ENCODE measurements around the gene NLE1. TPM values are rescaled to one million over a fixed set of nuclear protein-coding genes. Genes with fewer than 3 reads are reported as not detected.

Gene NLE1
- total RNA-seq, 4 donors from 2014 or later, result 9.9 to 19.3 (median 11.5) TPM

- Histone ChIP-seq H3K9me3 (no peaks in the 10 kb centered on the region), H3K4me3 (no peak overlapping the region), H3K27me3 (no peaks in the 10 kb centered on the region), H3K36me3 (peaks cover 0 to 76% of the 10 kb centered on the region in 2 donors), H3K27ac (no peak overlapping the region), H3K4me1 (no peaks in the 10 kb centered on the region)
- DNase-seq, result no peak
- in situ Hi-C loops (cut with MboI; ENCODE audit: low sequenced_read_pairs in 4 of 4) (loop anchor here in 2 of 4 donors (5.0 to 25.0 kb wide), 3 partner anchors 364 to 566 kb away; partner anchors contain the start of genes SLFN12L (in 2 of the 2) and RASL10B (in 1 of the 2)), intact Hi-C loops (cut with DNase I; ENCODE audit: low total_unique reads) (no loop called here)
- peak in 3 of 5 experiments; percentile 3 to 26 (median 19) for TF ChIP-seq CTCF (IDR thresholded peaks at IDR 0.05 in 4 of 5, conservative IDR thresholded peaks at IDR 0.05 in 1 of 5)
- no peak for TF ChIP-seq POLR2A (IDR thresholded peaks at IDR 0.05)
- ATAC-seq, result no peak
Measured at GRCh38 chr17:35170968-35171771, 29.1 kb upstream of the NLE1 start.

- Histone ChIP-seq H3K27ac (no peak overlapping the region), H3K27me3 (no peaks in the 10 kb centered on the region), H3K4me1 (no peaks in the 10 kb centered on the region), H3K36me3 (peaks cover 0 to 72% of the 10 kb centered on the region in 2 donors), H3K4me3 (no peak overlapping the region), H3K9me3 (no peaks in the 10 kb centered on the region)
- TF ChIP-seq POLR2A (IDR thresholded peaks at IDR 0.05), result no peak
- TF ChIP-seq CTCF (IDR thresholded peaks at IDR 0.05 in 4 of 5, conservative IDR thresholded peaks at IDR 0.05 in 1 of 5), result no peak
- in situ Hi-C loops (cut with MboI; ENCODE audit: low sequenced_read_pairs in 4 of 4) (loop anchor here in 3 of 4 donors (5.0 to 25.0 kb wide), 3 partner anchors 365 to 567 kb away; partner anchors contain the start of genes SLFN12L (in 3 of the 3) and RASL10B (in 1 of the 3)), intact Hi-C loops (cut with DNase I; ENCODE audit: low total_unique reads) (no loop called here)
- DNase-seq (no peak), ATAC-seq (no peak)
Measured at GRCh38 chr17:35169835-35170363, 27.8 kb upstream of the NLE1 start.

GRCh38 chr17:35167666-35168065 is 25.6 kb upstream of the NLE1 start:
- ATAC-seq, result peak in 1 of 2 donors; percentile 44
- no peaks in the 10 kb centered on the region for H3K27me3 ChIP-seq
- in situ Hi-C loops (cut with MboI; ENCODE audit: low sequenced_read_pairs in 4 of 4) (loop anchor here in 2 of 4 donors (5.0 to 25.0 kb wide), 2 partner anchors 370 to 570 kb away; partner anchors contain the start of genes RASL10B (in 1 of the 2) and SLFN12L (in 1 of the 2)), intact Hi-C loops (cut with DNase I; ENCODE audit: low total_unique reads) (no loop called here)
- H3K27ac ChIP-seq, result no peak overlapping the region
- H3K4me3 ChIP-seq, result no peak overlapping the region
- no peaks in the 10 kb centered on the region for H3K9me3 ChIP-seq
- H3K36me3 ChIP-seq, result peaks cover 0 to 72% of the 10 kb centered on the region in 2 donors
- TF ChIP-seq POLR2A (IDR thresholded peaks at IDR 0.05) (no peak), CTCF (IDR thresholded peaks at IDR 0.05 in 4 of 5, conservative IDR thresholded peaks at IDR 0.05 in 1 of 5) (no peak)
- no peak for DNase-seq
- H3K4me1 ChIP-seq, result no peaks in the 10 kb centered on the region

- Histone ChIP-seq H3K4me1 (no peaks in the 10 kb centered on the region), H3K36me3 (peaks cover 0 to 71% of the 10 kb centered on the region in 2 donors), H3K27ac (no peak overlapping the region), H3K4me3 (no peak overlapping the region), H3K27me3 (no peaks in the 10 kb centered on the region), H3K9me3 (no peaks in the 10 kb centered on the region)
- intact Hi-C loops (cut with DNase I; ENCODE audit: low total_unique reads) (no loop called here), in situ Hi-C loops (cut with MboI; ENCODE audit: low sequenced_read_pairs in 4 of 4) (loop anchor here in 2 of 4 donors (5.0 to 25.0 kb wide), 2 partner anchors 370 to 570 kb away; partner anchors contain the start of genes RASL10B (in 1 of the 2) and SLFN12L (in 1 of the 2))
- ATAC-seq, result no peak
- TF ChIP-seq POLR2A (IDR thresholded peaks at IDR 0.05) (no peak), CTCF (IDR thresholded peaks at IDR 0.05 in 4 of 5, conservative IDR thresholded peaks at IDR 0.05 in 1 of 5) (no peak)
- no peak for DNase-seq
Measured at GRCh38 chr17:35167046-35167445, 24.9 kb upstream of the NLE1 start.
